Bronchial epithelial cell (primary cell): ENCODE data around the gene HRNR. TPM values are rescaled to one million over a fixed set of nuclear protein-coding genes. Genes with fewer than 3 reads are reported as not detected.

Experiments used
- DNase-seq: peaks from one replicate; pipeline ENCODE4 v3.0.0-alpha.2; 2010; ENCODE audit warnings: low read depth
- FAIRE-seq: peaks from 2 replicates; lab custom pipeline; 2011; peaks lifted over from hg19 to GRCh38; lab: Jason Lieb, UNC
- H3K27me3 ChIP-seq: 2 replicates; pipeline ENCODE4 v1.5.1; 2011; ENCODE audit warnings: low read length; ENCODE audit not compliant: control insufficient read depth, insufficient read depth
- H3K36me3 ChIP-seq: 2 replicates; pipeline ENCODE4 v1.5.1; 2011; ENCODE audit warnings: low read length; ENCODE audit not compliant: control insufficient read depth, insufficient read depth
- H3K4me3 ChIP-seq: 2 replicates; pipeline ENCODE4 v1.5.1; 2011; ENCODE audit warnings: mild to moderate bottlenecking, low read depth, low read length, control low read depth
- CTCF ChIP-seq: IDR thresholded peaks from 2 replicates; pipeline ENCODE4 v1.5.1; 2011; ENCODE audit warnings: mild to moderate bottlenecking, moderate library complexity, low read length, control low read depth, inconsistent platforms; ENCODE audit not compliant: insufficient read depth, severe bottlenecking
- total RNA-seq: library from RNA; depleted of rRNA; stranded (reverse); fragments of >200 nt; gene quantifications from 2 replicates; pipeline ENCODE4 v1.2.1, GENCODE V29; 2014

HRNR gene
- total RNA-seq, 1 donor from 2014 or later: under 0.01 TPM

DNA sequence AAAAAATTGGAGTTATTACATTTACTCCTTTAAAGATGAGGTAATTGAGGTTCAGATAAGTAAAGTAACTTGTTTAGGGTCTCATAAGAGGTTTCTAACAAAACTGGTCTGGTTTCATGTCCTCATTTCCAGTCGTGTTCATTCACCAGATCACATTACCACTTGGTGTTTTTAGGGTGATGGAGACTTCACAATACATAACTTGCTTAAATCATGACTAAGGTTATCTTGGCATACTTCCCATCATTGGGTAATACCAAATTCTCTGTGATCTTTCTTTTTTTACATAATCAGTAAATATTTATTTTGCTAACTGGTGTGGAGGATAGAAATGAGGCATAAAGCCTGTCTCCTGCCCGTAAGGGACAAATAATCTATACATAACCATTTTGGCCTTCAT is 33.4 kb downstream of the HRNR start:
- TF ChIP-seq CTCF: no peak
- no peaks in the 10 kb centered on the region for H3K27me3 ChIP-seq
- DNase-seq (peak; percentile 98), FAIRE-seq (no peak)
- no peak overlapping the region for H3K4me3 ChIP-seq
- no peaks in the 10 kb centered on the region for H3K36me3 ChIP-seq

- FAIRE-seq (no peak), DNase-seq (peak; percentile 74)
Observed at GRCh38 chr1:152189657-152190442, 34.1 kb downstream of the HRNR start.

GRCh38 chr1:152188673-152189591 is 35.1 kb downstream of the HRNR start:
- peak; percentile 61 for DNase-seq
- no peaks in the 10 kb centered on the region for H3K36me3 ChIP-seq
- H3K4me3 ChIP-seq: peak overlapping the region; percentile 38
- no peak for FAIRE-seq
- peak; percentile 75 for TF ChIP-seq CTCF
- H3K27me3 ChIP-seq: no peaks in the 10 kb centered on the region

More at GRCh38 chr1:152189657-152190442, 34.1 kb downstream of the HRNR start:
- peak; percentile 64 for TF ChIP-seq CTCF
- H3K27me3 ChIP-seq: no peaks in the 10 kb centered on the region
- no peaks in the 10 kb centered on the region for H3K36me3 ChIP-seq
- H3K4me3 ChIP-seq: peak overlapping the region; percentile 38

- H3K27me3 ChIP-seq: no peaks in the 10 kb centered on the region
- FAIRE-seq (peak; percentile 64), DNase-seq (peak; percentile 83)
- TF ChIP-seq CTCF: no peak
- no peak overlapping the region for H3K4me3 ChIP-seq
- H3K36me3 ChIP-seq: no peaks in the 10 kb centered on the region
Observed at GRCh38 chr1:152186556-152187285, 37.3 kb downstream of the HRNR start.

- FAIRE-seq (no peak), DNase-seq (peak; percentile 78)
- H3K27me3 ChIP-seq: no peaks in the 10 kb centered on the region
- peak; percentile 79 for TF ChIP-seq CTCF
- H3K36me3 ChIP-seq: no peaks in the 10 kb centered on the region
- H3K4me3 ChIP-seq: no peak overlapping the region
Observed at GRCh38 chr1:152185544-152186391, 38.2 kb downstream of the HRNR start.
